HFFc6 (cell line): ENCODE results near the gene MAP3K19. TPM values are rescaled to one million over a fixed set of nuclear protein-coding genes. Genes with fewer than 3 reads are reported as not detected.

ENCODE experiments used
- DNase-seq: peaks from one replicate; pipeline ENCODE4 v3.0.0-alpha.2; 2018
- H3K27ac Mint-ChIP-seq: 2 replicates; pipeline ENCODE4 v1.8.0; 2020; ENCODE audit warnings: mild to moderate bottlenecking, mixed read lengths
- H3K27me3 Mint-ChIP-seq: 2 replicates; pipeline ENCODE4 v1.8.0; 2021; ENCODE audit warnings: mild to moderate bottlenecking, moderate library complexity, mixed read lengths; ENCODE audit not compliant: insufficient read depth
- H3K36me3 Mint-ChIP-seq: 2 replicates; pipeline ENCODE4 v1.8.0; 2021; ENCODE audit warnings: low read depth, mixed read lengths
- H3K4me1 Mint-ChIP-seq: 2 replicates; pipeline ENCODE4 v1.8.0; 2020; ENCODE audit warnings: low read depth, mixed read lengths
- H3K4me3 Mint-ChIP-seq: 2 replicates; pipeline ENCODE4 v1.8.0; 2020; ENCODE audit warnings: mild to moderate bottlenecking, moderate library complexity, mixed read lengths
- H3K9me3 Mint-ChIP-seq: 2 replicates; pipeline ENCODE4 v1.8.0; 2020; ENCODE audit warnings: mild to moderate bottlenecking, mixed read lengths
- total RNA-seq, 6 experiments: library from RNA; stranded (reverse); fragmentation: NEBNext Ultra II Directional; extraction: Animal tissue kit (Norgen Biotek cat#: 25700); gene quantifications; 2 replicates in 1 of 6; 3 replicates in 5 of 6; pipeline ENCODE4 v1.2.3, GENCODE V29; 2021
- TF ChIP-seq, protein P1 (sequence below): fragments of 200-600 bp; sonication (generic); IDR thresholded peaks from 2 replicates; pipeline ENCODE4 v1.5.0; 2021; ENCODE audit warnings: antibody characterized with exemption, mild to moderate bottlenecking

Gene MAP3K19
- total RNA-seq, 6 experiments from 2014 or later: not detected

DNA sequence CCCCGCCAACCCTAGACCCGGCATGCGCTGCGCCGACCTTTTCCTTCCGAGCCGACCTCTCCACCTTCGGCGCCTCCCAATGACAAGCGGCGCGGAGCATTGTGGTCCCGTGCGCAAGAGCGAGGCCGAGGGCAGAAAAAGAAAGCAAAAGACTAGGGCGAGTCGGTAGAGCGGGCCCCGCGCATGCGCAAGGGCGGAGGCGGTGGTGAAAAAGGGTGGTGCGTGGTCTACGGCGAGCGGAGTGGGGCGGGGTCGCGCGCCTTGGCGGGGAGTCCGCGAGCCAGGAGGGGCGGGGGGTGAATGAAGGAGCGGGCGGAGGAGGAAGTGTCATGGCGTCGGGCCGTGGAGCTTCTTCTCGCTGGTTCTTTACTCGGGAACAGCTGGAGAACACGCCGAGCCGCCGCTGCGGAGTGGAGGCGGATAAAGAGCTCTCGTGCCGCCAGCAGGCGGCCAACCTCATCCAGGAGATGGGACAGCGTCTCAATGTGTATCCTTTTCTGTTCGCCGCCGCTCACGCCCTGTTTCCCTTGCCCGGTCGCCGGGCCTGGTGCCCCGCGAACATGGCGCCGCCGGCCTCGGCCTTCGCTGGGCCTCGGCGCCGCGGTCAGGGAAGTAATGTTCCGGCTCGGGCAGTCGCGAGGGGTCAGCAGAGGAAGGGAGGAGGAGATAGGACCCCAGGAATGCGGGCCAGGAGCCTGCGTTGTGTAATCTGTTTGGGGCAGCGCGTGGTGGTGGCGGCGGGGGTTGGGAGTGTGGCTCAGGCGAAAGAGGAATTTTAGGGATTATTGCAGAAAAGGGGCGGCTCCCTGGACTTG lies 128.5 kb downstream of the MAP3K19 start, which contains the start of gene CCNT2:
TSS of gene CCNT2 (plus strand) at position 297 of the 815 bp plus-strand sequence. CDS start at position 330, 33 bp downstream.
- Mint-ChIP-seq H3K27ac (peak within 1 kb of the TSS; percentile 97), H3K9me3 (no peaks in the 10 kb centered on the region), H3K4me3 (peak within 1 kb of the TSS; percentile 96), H3K27me3 (no peaks in the 10 kb centered on the region), H3K4me1 (peaks cover 40% of the 10 kb centered on the region), H3K36me3 (peaks cover 13% of the 10 kb centered on the region)
- TF ChIP-seq, protein P1, sequence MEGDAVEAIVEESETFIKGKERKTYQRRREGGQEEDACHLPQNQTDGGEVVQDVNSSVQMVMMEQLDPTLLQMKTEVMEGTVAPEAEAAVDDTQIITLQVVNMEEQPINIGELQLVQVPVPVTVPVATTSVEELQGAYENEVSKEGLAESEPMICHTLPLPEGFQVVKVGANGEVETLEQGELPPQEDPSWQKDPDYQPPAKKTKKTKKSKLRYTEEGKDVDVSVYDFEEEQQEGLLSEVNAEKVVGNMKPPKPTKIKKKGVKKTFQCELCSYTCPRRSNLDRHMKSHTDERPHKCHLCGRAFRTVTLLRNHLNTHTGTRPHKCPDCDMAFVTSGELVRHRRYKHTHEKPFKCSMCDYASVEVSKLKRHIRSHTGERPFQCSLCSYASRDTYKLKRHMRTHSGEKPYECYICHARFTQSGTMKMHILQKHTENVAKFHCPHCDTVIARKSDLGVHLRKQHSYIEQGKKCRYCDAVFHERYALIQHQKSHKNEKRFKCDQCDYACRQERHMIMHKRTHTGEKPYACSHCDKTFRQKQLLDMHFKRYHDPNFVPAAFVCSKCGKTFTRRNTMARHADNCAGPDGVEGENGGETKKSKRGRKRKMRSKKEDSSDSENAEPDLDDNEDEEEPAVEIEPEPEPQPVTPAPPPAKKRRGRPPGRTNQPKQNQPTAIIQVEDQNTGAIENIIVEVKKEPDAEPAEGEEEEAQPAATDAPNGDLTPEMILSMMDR: peak; percentile 57
- peak; percentile 99 for DNase-seq

- peaks cover 13% of the 10 kb centered on the region for H3K36me3 Mint-ChIP-seq
- H3K4me1 Mint-ChIP-seq: peaks cover 33% of the 10 kb centered on the region
- DNase-seq: no peak
- no peaks in the 10 kb centered on the region for H3K27me3 Mint-ChIP-seq
- TF ChIP-seq, protein P1: peak; percentile 52
- peak overlapping the region; percentile 97 for H3K27ac Mint-ChIP-seq
- no peaks in the 10 kb centered on the region for H3K9me3 Mint-ChIP-seq
- H3K4me3 Mint-ChIP-seq: peak overlapping the region; percentile 96
These were observed 129.2 kb downstream of the MAP3K19 start for GRCh38 chr2:134917888-134918525.

DNA sequence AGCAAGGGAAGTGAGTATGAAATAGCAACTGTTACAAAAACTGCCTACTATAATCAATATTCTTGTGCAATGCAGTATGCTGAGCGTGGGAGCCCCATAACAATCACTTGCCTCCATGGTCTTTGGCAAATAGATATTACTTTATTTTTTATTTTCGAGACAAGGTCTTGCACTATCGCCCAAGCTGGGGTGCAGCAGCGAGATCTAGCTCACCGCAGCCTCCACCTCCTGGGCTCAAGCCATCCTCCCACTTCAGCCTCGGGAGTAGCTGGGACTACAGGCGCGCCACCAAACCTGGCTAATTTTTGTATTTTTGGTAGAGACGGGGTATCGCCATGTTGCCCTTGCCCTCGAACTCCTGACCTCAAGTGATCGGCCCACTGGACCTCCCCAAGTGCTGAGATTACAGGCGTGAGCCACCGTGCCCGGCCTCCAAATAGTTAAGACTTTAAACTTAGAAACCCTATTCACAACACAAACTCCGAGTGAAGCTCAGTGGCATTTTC lies 129.8 kb downstream of the MAP3K19 start:
- peak overlapping the region; percentile 96 for H3K4me3 Mint-ChIP-seq
- H3K27ac Mint-ChIP-seq: peak overlapping the region; percentile 97
- no peaks in the 10 kb centered on the region for H3K9me3 Mint-ChIP-seq
- H3K27me3 Mint-ChIP-seq: no peaks in the 10 kb centered on the region
- TF ChIP-seq, protein P1: no peak
- H3K4me1 Mint-ChIP-seq: peaks cover 32% of the 10 kb centered on the region
- peaks cover 13% of the 10 kb centered on the region for H3K36me3 Mint-ChIP-seq
- DNase-seq: no peak

Other genes starting within 250 kb of the MAP3K19 start
- not detected for gene ACMSD, start 208.8 kb downstream of the MAP3K19 start, total RNA-seq
- 10 to 100 TPM; 16.9 to 22.4 (median 19.6) TPM for gene CCNT2, start 128.6 kb downstream of the MAP3K19 start, total RNA-seq
- gene RAB3GAP1, start 4.8 kb upstream of the MAP3K19 start, total RNA-seq: 10 to 100 TPM; 52.6 to 61.2 (median 59.1) TPM